ENCODE measurements around the gene PLEKHG4B.

- TF ChIP-seq CTCF (optimal IDR thresholded peaks at IDR 0.05 in 1 of 3, IDR thresholded peaks at IDR 0.05 in 1 of 3, conservative IDR thresholded peaks at IDR 0.05 in 1 of 3; ENCODE audit: extremely low read depth in 1 of 3, insufficient read depth in 2 of 3, low read length in 3 of 3) (no peak), EZH2 (IDR thresholded peaks at IDR 0.05; ENCODE audit: low read length) (no peak)
These were observed 35.2 kb upstream of the PLEKHG4B start for GRCh38 chr5:56561-57290.

Measured in keratinocyte (primary cell).